Measurements from ENCODE around the gene NT5DC1. TPM values are rescaled to one million over a fixed set of nuclear protein-coding genes. Genes with fewer than 3 reads are reported as not detected.

The NT5DC1 gene
- total and polyA plus RNA-seq, 3 donors from 2014 or later: 10.7 to 28.2 (median 22.8) TPM

GRCh38 chr6:116217069-116217468 is 116.4 kb downstream of the NT5DC1 start:
- DNase-seq: no peak
- no peak for TF ChIP-seq POLR2A (IDR thresholded peaks at IDR 0.05)
- peak; percentile 43 to 58 (median 44) for TF ChIP-seq CTCF (IDR thresholded peaks at IDR 0.05)
- Histone ChIP-seq H3K4me3 (no peak overlapping the region), H3K27me3 (no peaks in the 10 kb centered on the region), H3K27ac (no peak overlapping the region), H3K4me1 (peaks cover 6% of the 10 kb centered on the region), H3K36me3 (ENCODE audit: low read depth, missing control alignments) (no peaks in the 10 kb centered on the region), H3K9me3 (no peaks in the 10 kb centered on the region)
- WGBS, 2 donors: 22 to 43% methylated on average over 1 of the region's 1 CpG
- intact Hi-C loops (cut with DNase I; ENCODE audit: low total_unique reads): no loop called here

DNA sequence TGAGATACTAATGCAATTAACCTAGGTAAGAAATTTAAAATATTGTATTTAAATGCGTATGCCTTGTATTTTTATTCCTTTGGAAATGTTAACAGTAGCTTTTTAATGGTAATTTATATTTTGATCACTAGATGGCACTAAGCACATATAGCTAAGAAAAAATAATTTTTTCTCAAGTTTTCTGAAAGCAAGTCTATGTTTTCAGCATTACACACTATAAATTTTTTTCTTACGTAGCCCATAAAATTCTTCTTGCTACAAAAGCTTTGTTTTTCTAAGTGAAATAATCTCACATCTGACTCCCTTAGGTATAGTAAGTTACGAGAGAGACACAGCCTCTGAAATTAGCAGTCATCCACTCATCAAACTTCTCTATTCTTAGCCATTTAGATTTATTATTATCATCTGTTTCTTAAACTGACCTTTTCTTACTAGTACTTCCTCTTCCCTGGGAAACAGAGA is 117.5 kb downstream of the NT5DC1 start:
- WGBS, 2 donors: 56 to 60% methylated on average over 3 of the region's 3 CpGs
- Histone ChIP-seq H3K4me3 (no peak overlapping the region), H3K4me1 (peaks cover 6% of the 10 kb centered on the region), H3K9me3 (no peaks in the 10 kb centered on the region), H3K36me3 (ENCODE audit: low read depth, missing control alignments) (no peaks in the 10 kb centered on the region), H3K27me3 (no peaks in the 10 kb centered on the region), H3K27ac (no peak overlapping the region)
- TF ChIP-seq POLR2A (IDR thresholded peaks at IDR 0.05) (no peak), CTCF (IDR thresholded peaks at IDR 0.05) (peak in 2 of 3 experiments; percentile 2 to 52)
- intact Hi-C loops (cut with DNase I; ENCODE audit: low total_unique reads): no loop called here
- no peak for DNase-seq

GRCh38 chr6:116218866-116219265 is 118.2 kb downstream of the NT5DC1 start:
- H3K9me3 ChIP-seq: no peaks in the 10 kb centered on the region
- H3K36me3 ChIP-seq (ENCODE audit: low read depth, missing control alignments): no peaks in the 10 kb centered on the region
- TF ChIP-seq POLR2A (IDR thresholded peaks at IDR 0.05): no peak
- TF ChIP-seq CTCF (IDR thresholded peaks at IDR 0.05): no peak
- H3K27ac ChIP-seq: no peak overlapping the region
- intact Hi-C loops (cut with DNase I; ENCODE audit: low total_unique reads): no loop called here
- H3K4me3 ChIP-seq: no peak overlapping the region
- DNase-seq: no peak
- H3K27me3 ChIP-seq: no peaks in the 10 kb centered on the region
- 61 to 86% methylated on average over 5 of the region's 5 CpGs for WGBS, 2 donors
- H3K4me1 ChIP-seq: peaks cover 6% of the 10 kb centered on the region

- Histone ChIP-seq H3K4me1 (peaks cover 6% of the 10 kb centered on the region), H3K9me3 (no peaks in the 10 kb centered on the region), H3K27ac (no peak overlapping the region), H3K36me3 (ENCODE audit: low read depth, missing control alignments) (no peaks in the 10 kb centered on the region), H3K4me3 (no peak overlapping the region), H3K27me3 (no peaks in the 10 kb centered on the region)
- intact Hi-C loops (cut with DNase I; ENCODE audit: low total_unique reads): no loop called here
- TF ChIP-seq POLR2A (IDR thresholded peaks at IDR 0.05) (no peak), CTCF (IDR thresholded peaks at IDR 0.05) (no peak)
- 87 to 89% methylated on average over 3 of the region's 3 CpGs for WGBS, 2 donors
- no peak for DNase-seq
Observed at GRCh38 chr6:116221067-116221466, 120.4 kb downstream of the NT5DC1 start.

DNA sequence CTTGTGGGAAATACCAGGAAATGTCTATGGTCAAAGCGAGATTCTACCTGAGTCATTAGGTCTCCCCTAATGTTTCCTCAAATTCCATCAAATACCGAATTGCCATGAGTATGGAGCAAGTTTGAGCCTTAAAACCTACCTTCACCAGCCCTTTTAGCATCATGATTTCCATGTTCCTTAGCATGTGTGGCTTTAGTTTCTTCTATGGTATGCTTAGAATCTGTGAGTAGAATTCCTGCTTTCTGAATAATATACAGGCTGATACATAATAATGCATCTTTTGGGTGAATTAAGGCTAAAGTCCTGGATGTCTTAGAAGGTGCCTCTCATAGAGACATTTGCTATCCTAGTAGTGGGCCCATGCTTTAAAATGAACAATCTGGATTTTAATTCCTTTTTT is 121.3 kb downstream of the NT5DC1 start:
- Histone ChIP-seq H3K27ac (no peak overlapping the region), H3K27me3 (no peaks in the 10 kb centered on the region), H3K4me3 (no peak overlapping the region), H3K9me3 (no peaks in the 10 kb centered on the region), H3K36me3 (ENCODE audit: low read depth, missing control alignments) (no peaks in the 10 kb centered on the region), H3K4me1 (peaks cover 6% of the 10 kb centered on the region)
- no peak for DNase-seq
- no peak for TF ChIP-seq POLR2A (IDR thresholded peaks at IDR 0.05)
- no peak for TF ChIP-seq CTCF (IDR thresholded peaks at IDR 0.05)
- intact Hi-C loops (cut with DNase I; ENCODE audit: low total_unique reads): no loop called here
- WGBS, 2 donors: 90 to 94% methylated on average over 2 of the region's 2 CpGs
